ENCODE data around the gene APOBEC3G. TPM values are rescaled to one million over a fixed set of nuclear protein-coding genes. Genes with fewer than 3 reads are reported as not detected.

Gene APOBEC3G
- polyA plus RNA-seq, 1 of the 3 experiments (the other 2 are of a cell fraction): not detected

DNA sequence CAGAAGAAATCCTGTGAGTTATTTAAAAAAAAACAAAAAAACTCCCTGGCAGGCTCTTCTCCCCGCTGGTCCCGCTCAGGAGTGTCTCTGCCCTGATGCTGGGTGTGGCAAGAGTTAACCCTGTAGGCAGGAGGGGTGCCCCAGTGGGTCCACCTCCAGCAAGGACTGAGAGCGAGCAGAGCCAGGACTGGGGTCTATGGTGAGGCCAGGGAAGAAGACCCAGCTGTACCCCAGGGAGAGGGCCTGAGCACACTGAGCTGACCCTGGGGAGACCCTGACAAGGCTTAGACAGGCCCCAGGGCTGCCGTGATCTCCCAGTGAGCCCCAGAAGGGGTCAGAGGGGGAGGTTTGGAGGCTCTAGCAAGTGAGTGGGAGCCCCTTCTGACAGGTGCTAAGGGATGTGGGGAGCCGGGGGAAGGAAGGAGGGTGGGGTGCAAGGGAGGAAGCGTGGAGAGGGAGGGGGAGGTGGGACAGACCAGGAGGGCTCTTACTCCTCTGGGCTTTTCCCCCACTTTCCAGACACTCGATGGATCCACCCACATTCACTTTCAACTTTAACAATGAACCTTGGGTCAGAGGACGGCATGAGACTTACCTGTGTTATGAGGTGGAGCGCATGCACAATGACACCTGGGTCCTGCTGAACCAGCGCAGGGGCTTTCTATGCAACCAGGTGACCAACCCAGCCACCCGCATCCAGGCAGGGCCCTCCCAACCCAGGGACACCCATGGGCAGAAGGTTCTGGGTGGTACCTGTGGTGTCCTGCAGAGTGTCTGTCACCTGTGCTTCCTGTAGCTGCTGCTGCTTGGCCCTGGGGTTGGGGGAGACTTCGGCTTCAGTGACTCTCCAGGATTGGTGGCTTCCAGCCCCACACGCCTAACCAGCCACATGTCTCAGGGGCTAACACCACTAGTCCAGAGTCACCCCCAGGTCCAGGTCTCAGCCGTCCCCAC is 6.4 kb downstream of the APOBEC3G start:
- Histone ChIP-seq H3K27ac (ENCODE audit: low read depth in 2 of 2, low read length in 1 of 2) (no peak overlapping the region), H3K4me3 (ENCODE audit: low read depth in 2 of 2, low read length in 1 of 2) (no peak overlapping the region), H2AFZ (ENCODE audit: low read depth) (no peak overlapping the region), H3K36me3 (replicated peaks in 1 of 2; ENCODE audit: control insufficient read depth in 1 of 2, insufficient read depth in 2 of 2, low read length in 1 of 2) (no peaks in the 10 kb centered on the region), H3K79me2 (ENCODE audit: insufficient read depth) (no peaks in the 10 kb centered on the region), H3K4me2 (no peak overlapping the region), H3K27me3 (ENCODE audit: insufficient read depth) (no peaks in the 10 kb centered on the region), H3K4me1 (ENCODE audit: control insufficient read depth in 1 of 2, insufficient read depth in 2 of 2, low read depth in 1 of 2, low read length in 1 of 2) (peaks cover 0 to 6% of the 10 kb centered on the region in 2 experiments; a peak in 1 of 4 replicates), H4K20me1 (ENCODE audit: insufficient read depth) (no peaks in the 10 kb centered on the region), H3K9me3 (no peaks in the 10 kb centered on the region), H3F3A (replicated peaks; ENCODE audit: insufficient read depth) (no peaks in the 10 kb centered on the region), H3K9me2 (no peaks in the 10 kb centered on the region), H3K9ac (no peak overlapping the region)
- no peak for DNase-seq
- ChIA-PET POLR2A (no interaction called here), CTCF (no interaction called here)
- TF ChIP-seq EP300 (IDR thresholded peaks at IDR 0.05; ENCODE audit: borderline replicate concordance in 1 of 2, low read depth in 1 of 2, low read length in 1 of 2): no peak
- TF ChIP-seq CTCF (IDR thresholded peaks at IDR 0.05): no peak
- TF ChIP-seq RCOR1 (IDR thresholded peaks at IDR 0.05; ENCODE audit: low read length): no peak
- no peak for TF ChIP-seq FOXM1 (IDR thresholded peaks at IDR 0.05; ENCODE audit: low read depth)
- no peak for TF ChIP-seq SIN3A (IDR thresholded peaks at IDR 0.05; ENCODE audit: borderline replicate concordance, low read depth, low read length)
- no peak for TF ChIP-seq USF1 (IDR thresholded peaks at IDR 0.05; ENCODE audit: borderline replicate concordance, low read depth)
- WGBS (ENCODE audit: low lambda C conversion rate): 82% methylated on average over 4 of the region's 14 CpGs

GRCh38 chr22:39084666-39085065 is 7.6 kb downstream of the APOBEC3G start:
- Histone ChIP-seq H3K9ac (no peak overlapping the region), H3K9me2 (no peaks in the 10 kb centered on the region), H3K79me2 (ENCODE audit: insufficient read depth) (no peaks in the 10 kb centered on the region), H3K4me2 (no peak overlapping the region), H3F3A (replicated peaks; ENCODE audit: insufficient read depth) (no peaks in the 10 kb centered on the region), H3K4me1 (ENCODE audit: control insufficient read depth in 1 of 2, insufficient read depth in 2 of 2, low read depth in 1 of 2, low read length in 1 of 2) (peaks cover 0 to 6% of the 10 kb centered on the region in 2 experiments; a peak in 1 of 4 replicates), H3K27me3 (ENCODE audit: insufficient read depth) (no peaks in the 10 kb centered on the region), H3K27ac (ENCODE audit: low read depth in 2 of 2, low read length in 1 of 2) (no peak overlapping the region), H2AFZ (ENCODE audit: low read depth) (no peak overlapping the region), H4K20me1 (ENCODE audit: insufficient read depth) (no peaks in the 10 kb centered on the region), H3K36me3 (replicated peaks in 1 of 2; ENCODE audit: control insufficient read depth in 1 of 2, insufficient read depth in 2 of 2, low read length in 1 of 2) (no peaks in the 10 kb centered on the region), H3K4me3 (ENCODE audit: low read depth in 2 of 2, low read length in 1 of 2) (no peak overlapping the region), H3K9me3 (no peaks in the 10 kb centered on the region)
- DNase-seq: no peak
- WGBS (ENCODE audit: low lambda C conversion rate): no CpG with 5 or more reads among the region's 8 CpGs
- CTCF ChIA-PET: no interaction called here
- POLR2A ChIA-PET: no interaction called here
- TF ChIP-seq CTCF (IDR thresholded peaks at IDR 0.05) (no peak), SMC3 (IDR thresholded peaks at IDR 0.05; ENCODE audit: low read depth, low read length) (no peak), MAX (IDR thresholded peaks at IDR 0.05; ENCODE audit: low read depth) (no peak), JUND (IDR thresholded peaks at IDR 0.05) (no peak), PBX3 (IDR thresholded peaks at IDR 0.05) (no peak), RXRA (IDR thresholded peaks at IDR 0.05; ENCODE audit: borderline replicate concordance, low read depth) (no peak), MXI1 (IDR thresholded peaks at IDR 0.05; ENCODE audit: low read depth, low read length) (no peak), RCOR1 (IDR thresholded peaks at IDR 0.05; ENCODE audit: low read length) (no peak), NRF1 (IDR thresholded peaks at IDR 0.05; ENCODE audit: low read depth, low read length) (no peak), FOXM1 (IDR thresholded peaks at IDR 0.05; ENCODE audit: low read depth) (no peak), MEF2A (IDR thresholded peaks at IDR 0.05; ENCODE audit: borderline replicate concordance, low read depth) (no peak), SIN3A (IDR thresholded peaks at IDR 0.05; ENCODE audit: borderline replicate concordance, low read depth, low read length) (no peak)
- TF ChIP-seq, protein P1, sequence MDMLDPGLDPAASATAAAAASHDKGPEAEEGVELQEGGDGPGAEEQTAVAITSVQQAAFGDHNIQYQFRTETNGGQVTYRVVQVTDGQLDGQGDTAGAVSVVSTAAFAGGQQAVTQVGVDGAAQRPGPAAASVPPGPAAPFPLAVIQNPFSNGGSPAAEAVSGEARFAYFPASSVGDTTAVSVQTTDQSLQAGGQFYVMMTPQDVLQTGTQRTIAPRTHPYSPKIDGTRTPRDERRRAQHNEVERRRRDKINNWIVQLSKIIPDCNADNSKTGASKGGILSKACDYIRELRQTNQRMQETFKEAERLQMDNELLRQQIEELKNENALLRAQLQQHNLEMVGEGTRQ (IDR thresholded peaks at IDR 0.05; ENCODE audit: borderline replicate concordance, low read depth, low read length): no peak

Measured in SK-N-SH (cell line).